ENCODE measurements around the gene CABYR. TPM values are rescaled to one million over a fixed set of nuclear protein-coding genes. Genes with fewer than 3 reads are reported as not detected.

CABYR gene
- total RNA-seq, 1 experiment from 2014 or later = 29.4 TPM

DNA sequence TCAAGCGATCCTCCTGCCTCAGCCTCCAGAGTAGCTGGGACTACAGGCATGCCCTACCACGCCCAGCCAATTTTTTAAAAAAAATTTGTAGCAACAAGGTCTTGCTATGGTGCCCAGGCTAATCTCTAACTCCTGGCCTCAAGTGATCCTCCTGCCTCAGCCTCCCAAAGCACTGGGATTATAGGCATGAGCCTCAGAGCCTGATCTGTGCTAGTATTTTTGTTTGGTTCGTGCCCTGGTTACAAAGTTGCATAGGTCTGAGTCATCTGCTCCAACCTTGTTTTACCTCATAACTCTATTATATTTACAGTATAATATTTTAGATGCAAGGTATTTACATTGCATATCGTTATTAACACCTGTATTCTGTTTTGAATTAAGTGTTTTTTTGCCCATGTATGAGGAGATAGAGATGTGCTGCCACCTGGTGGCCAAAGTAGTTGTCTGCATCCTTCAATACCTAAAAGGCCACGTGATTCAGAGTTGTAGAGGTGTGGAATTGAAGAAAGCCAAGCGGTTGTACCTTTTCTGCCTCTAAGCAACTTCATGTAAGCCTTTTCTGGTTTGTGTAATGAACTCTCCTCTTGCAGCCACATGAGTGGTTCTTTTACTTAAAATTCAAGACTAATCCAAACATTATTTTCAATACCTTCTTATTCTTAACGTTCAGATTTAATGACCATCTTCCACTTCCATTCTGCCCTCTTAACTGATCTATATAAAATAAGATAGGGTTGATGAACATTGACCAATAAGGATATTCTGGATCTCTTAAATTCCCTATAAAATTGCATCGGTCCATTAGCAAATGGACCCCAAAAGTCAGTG is 19.9 kb upstream of the CABYR start:
- intact Hi-C loops (cut with micrococcal nuclease; ENCODE audit: unreplicated experiment) (loop anchor here (5.0 kb wide), 2 partner anchors 102 to 297 kb away; no protein-coding TSS in a partner anchor), in situ Hi-C loops (cut with HindIII; ENCODE audit: low pct_unique_long_range_greater_than_20kb, low sequenced_read_pairs) (no loop called here)
- Histone ChIP-seq H3K9me3 (ENCODE audit: control insufficient read depth, insufficient read depth, low read depth, low read length) (no peaks in the 10 kb centered on the region), H3K36me3 (ENCODE audit: control insufficient read depth, insufficient read depth, low read length) (no peaks in the 10 kb centered on the region), H3K4me3 (ENCODE audit: low read depth in 2 of 2, low read length in 2 of 2) (no peak overlapping the region), H3K27ac (ENCODE audit: low read length) (no peak overlapping the region), H3K27me3 (ENCODE audit: control insufficient read depth, insufficient read depth, low read length) (no peaks in the 10 kb centered on the region), H3K4me1 (ENCODE audit: control insufficient read depth, insufficient read depth, low read length) (no peaks in the 10 kb centered on the region)
- peak; percentile 88 for TF ChIP-seq CTCF (IDR thresholded peaks at IDR 0.05)
- TF ChIP-seq POLR2AphosphoS5 (IDR thresholded peaks at IDR 0.05; ENCODE audit: low read depth, low read length) = no peak
- BruUV-seq (replicated peaks) = no TSS peak
- ATAC-seq = peak; percentile 87
- DNase-seq (ENCODE audit: low read depth, low spot score) = no peak
- ChIA-PET CTCF (no interaction called here), POLR2A (interaction anchor here (0.6 kb wide), 1 partner anchor 38 kb away, joined by 3 read pairs; no protein-coding TSS in a partner anchor)

DNA sequence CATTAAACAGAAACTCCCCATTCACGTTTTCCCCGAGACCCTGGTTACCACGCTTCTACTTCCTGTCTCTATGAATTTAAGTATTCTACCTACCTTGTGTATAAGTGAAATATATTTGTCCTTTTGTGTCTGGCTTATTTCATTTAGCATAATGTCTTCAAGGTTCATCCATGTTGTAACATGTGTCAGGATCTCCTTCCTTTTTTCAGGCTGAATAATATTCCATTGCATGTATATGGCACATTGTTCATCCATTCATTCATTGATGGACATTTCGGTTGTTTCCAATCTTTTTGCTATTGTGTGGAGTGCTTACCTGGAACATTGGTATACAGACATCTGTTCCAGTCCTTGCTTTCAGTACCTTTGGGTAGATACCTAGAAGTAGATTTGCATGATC is 18.2 kb upstream of the CABYR start:
- in situ Hi-C loops (cut with HindIII; ENCODE audit: low pct_unique_long_range_greater_than_20kb, low sequenced_read_pairs) = no loop called here
- ChIA-PET CTCF (no interaction called here), POLR2A (no interaction called here)
- BruUV-seq (replicated peaks) = no TSS peak
- Histone ChIP-seq H3K9me3 (ENCODE audit: control insufficient read depth, insufficient read depth, low read depth, low read length) (no peaks in the 10 kb centered on the region), H3K36me3 (ENCODE audit: control insufficient read depth, insufficient read depth, low read length) (no peaks in the 10 kb centered on the region), H3K27me3 (ENCODE audit: control insufficient read depth, insufficient read depth, low read length) (no peaks in the 10 kb centered on the region), H3K4me1 (ENCODE audit: control insufficient read depth, insufficient read depth, low read length) (no peaks in the 10 kb centered on the region), H3K4me3 (ENCODE audit: low read depth in 2 of 2, low read length in 2 of 2) (no peak overlapping the region), H3K27ac (ENCODE audit: low read length) (no peak overlapping the region)
- TF ChIP-seq SIN3A (IDR thresholded peaks at IDR 0.05; ENCODE audit: borderline replicate concordance, insufficient read depth, low read depth, low read length) (no peak), TCF7L2 (IDR thresholded peaks at IDR 0.05; ENCODE audit: low read depth, low read length) (no peak), CTCF (IDR thresholded peaks at IDR 0.05) (no peak), POLR2AphosphoS5 (IDR thresholded peaks at IDR 0.05; ENCODE audit: low read depth, low read length) (no peak)
- TF ChIP-seq, protein P1, sequence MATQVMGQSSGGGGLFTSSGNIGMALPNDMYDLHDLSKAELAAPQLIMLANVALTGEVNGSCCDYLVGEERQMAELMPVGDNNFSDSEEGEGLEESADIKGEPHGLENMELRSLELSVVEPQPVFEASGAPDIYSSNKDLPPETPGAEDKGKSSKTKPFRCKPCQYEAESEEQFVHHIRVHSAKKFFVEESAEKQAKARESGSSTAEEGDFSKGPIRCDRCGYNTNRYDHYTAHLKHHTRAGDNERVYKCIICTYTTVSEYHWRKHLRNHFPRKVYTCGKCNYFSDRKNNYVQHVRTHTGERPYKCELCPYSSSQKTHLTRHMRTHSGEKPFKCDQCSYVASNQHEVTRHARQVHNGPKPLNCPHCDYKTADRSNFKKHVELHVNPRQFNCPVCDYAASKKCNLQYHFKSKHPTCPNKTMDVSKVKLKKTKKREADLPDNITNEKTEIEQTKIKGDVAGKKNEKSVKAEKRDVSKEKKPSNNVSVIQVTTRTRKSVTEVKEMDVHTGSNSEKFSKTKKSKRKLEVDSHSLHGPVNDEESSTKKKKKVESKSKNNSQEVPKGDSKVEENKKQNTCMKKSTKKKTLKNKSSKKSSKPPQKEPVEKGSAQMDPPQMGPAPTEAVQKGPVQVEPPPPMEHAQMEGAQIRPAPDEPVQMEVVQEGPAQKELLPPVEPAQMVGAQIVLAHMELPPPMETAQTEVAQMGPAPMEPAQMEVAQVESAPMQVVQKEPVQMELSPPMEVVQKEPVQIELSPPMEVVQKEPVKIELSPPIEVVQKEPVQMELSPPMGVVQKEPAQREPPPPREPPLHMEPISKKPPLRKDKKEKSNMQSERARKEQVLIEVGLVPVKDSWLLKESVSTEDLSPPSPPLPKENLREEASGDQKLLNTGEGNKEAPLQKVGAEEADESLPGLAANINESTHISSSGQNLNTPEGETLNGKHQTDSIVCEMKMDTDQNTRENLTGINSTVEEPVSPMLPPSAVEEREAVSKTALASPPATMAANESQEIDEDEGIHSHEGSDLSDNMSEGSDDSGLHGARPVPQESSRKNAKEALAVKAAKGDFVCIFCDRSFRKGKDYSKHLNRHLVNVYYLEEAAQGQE (IDR thresholded peaks at IDR 0.05; ENCODE audit: insufficient read depth in 1 of 2, low read depth in 2 of 2, low read length in 1 of 2) = no peak
- ATAC-seq (no peak), DNase-seq (ENCODE audit: low read depth, low spot score) (no peak)
- intact Hi-C loops (cut with micrococcal nuclease; ENCODE audit: unreplicated experiment) = no loop called here

All from Panc1 (cell line).